ENCODE results near the gene CARD9. TPM values are rescaled to one million over a fixed set of nuclear protein-coding genes. Genes with fewer than 3 reads are reported as not detected.

The CARD9 gene
- total RNA-seq, 1 experiment from 2014 or later = 1.2 TPM

- BruUV-seq (replicated peaks) = no TSS peak
- Mint-ChIP-seq H3K27ac (ENCODE audit: unreplicated experiment) (no peak overlapping the region), H3K9me3 (ENCODE audit: low read depth, unreplicated experiment) (no peaks in the 10 kb centered on the region), H3K36me3 (ENCODE audit: insufficient read depth, unreplicated experiment) (peaks cover 2% of the 10 kb centered on the region), H3K27me3 (ENCODE audit: unreplicated experiment) (no peaks in the 10 kb centered on the region), H3K4me1 (ENCODE audit: low read depth, unreplicated experiment) (no peaks in the 10 kb centered on the region), H3K4me3 (ENCODE audit: low read depth, unreplicated experiment) (no peak overlapping the region)
- CTCF ChIA-PET = interaction anchor here (0.7 kb wide), 1 partner anchor 522 kb away, joined by 6 read pairs; no protein-coding TSS in a partner anchor
- DNase-seq = no peak
- intact Hi-C loops (cut with micrococcal nuclease; ENCODE audit: unreplicated experiment) = no loop called here
- no peak for TF ChIP-seq CTCF (IDR thresholded peaks at IDR 0.05; ENCODE audit: unreplicated experiment)
These were observed 4.9 kb upstream of the CARD9 start for GRCh38 chr9:136378170-136379002.

GRCh38 chr9:136377341-136378169, 4.1 kb upstream of the CARD9 start:
- CTCF ChIA-PET = interaction anchor here (0.7 kb wide), 1 partner anchor 523 kb away, joined by 6 read pairs; no protein-coding TSS in a partner anchor
- intact Hi-C loops (cut with micrococcal nuclease; ENCODE audit: unreplicated experiment) = no loop called here
- Mint-ChIP-seq H3K27ac (ENCODE audit: unreplicated experiment) (no peak overlapping the region), H3K27me3 (ENCODE audit: unreplicated experiment) (no peaks in the 10 kb centered on the region), H3K9me3 (ENCODE audit: low read depth, unreplicated experiment) (no peaks in the 10 kb centered on the region), H3K4me3 (ENCODE audit: low read depth, unreplicated experiment) (no peak overlapping the region), H3K4me1 (ENCODE audit: low read depth, unreplicated experiment) (no peaks in the 10 kb centered on the region), H3K36me3 (ENCODE audit: insufficient read depth, unreplicated experiment) (no peaks in the 10 kb centered on the region)
- no TSS peak for BruUV-seq (replicated peaks)
- TF ChIP-seq CTCF (IDR thresholded peaks at IDR 0.05; ENCODE audit: unreplicated experiment) = no peak
- DNase-seq = no peak

GRCh38 chr9:136376457-136376856, 3.0 kb upstream of the CARD9 start:
- no peak for DNase-seq
- H3K4me3 Mint-ChIP-seq (ENCODE audit: low read depth, unreplicated experiment) = no peak overlapping the region
- no peaks in the 10 kb centered on the region for H3K27me3 Mint-ChIP-seq (ENCODE audit: unreplicated experiment)
- H3K4me1 Mint-ChIP-seq (ENCODE audit: low read depth, unreplicated experiment) = no peaks in the 10 kb centered on the region
- H3K36me3 Mint-ChIP-seq (ENCODE audit: insufficient read depth, unreplicated experiment) = no peaks in the 10 kb centered on the region
- TF ChIP-seq CTCF (IDR thresholded peaks at IDR 0.05; ENCODE audit: unreplicated experiment) = no peak
- H3K27ac Mint-ChIP-seq (ENCODE audit: unreplicated experiment) = no peak overlapping the region
- intact Hi-C loops (cut with micrococcal nuclease; ENCODE audit: unreplicated experiment) = no loop called here
- CTCF ChIA-PET = no interaction called here
- no TSS peak for BruUV-seq (replicated peaks)
- H3K9me3 Mint-ChIP-seq (ENCODE audit: low read depth, unreplicated experiment) = no peaks in the 10 kb centered on the region

- CTCF ChIA-PET = no interaction called here
- BruUV-seq (replicated peaks) = no TSS peak
- no peak for DNase-seq
- no peak for TF ChIP-seq CTCF (IDR thresholded peaks at IDR 0.05; ENCODE audit: unreplicated experiment)
- Mint-ChIP-seq H3K4me3 (ENCODE audit: low read depth, unreplicated experiment) (no peak overlapping the region), H3K27ac (ENCODE audit: unreplicated experiment) (no peak overlapping the region), H3K9me3 (ENCODE audit: low read depth, unreplicated experiment) (no peaks in the 10 kb centered on the region), H3K27me3 (ENCODE audit: unreplicated experiment) (no peaks in the 10 kb centered on the region), H3K4me1 (ENCODE audit: low read depth, unreplicated experiment) (no peaks in the 10 kb centered on the region), H3K36me3 (ENCODE audit: insufficient read depth, unreplicated experiment) (no peaks in the 10 kb centered on the region)
- intact Hi-C loops (cut with micrococcal nuclease; ENCODE audit: unreplicated experiment) = no loop called here
These were observed 1.6 kb upstream of the CARD9 start for GRCh38 chr9:136375096-136375495.
